Liver (tissue), 9 donors: ENCODE results near the gene KCNQ1. TPM values are rescaled to one million over a fixed set of nuclear protein-coding genes. Genes with fewer than 3 reads are reported as not detected.

Experiments
- DNase-seq: peaks from one replicate; pipeline ENCODE4 v3.0.0-alpha.2; 2017; ENCODE audit warnings: low spot score
- H3K27ac ChIP-seq, 2 donors: one replicate each; pipeline ENCODE4 v1.7.0; 2013; ENCODE audit warnings: inconsistent platforms in 2 of 2, low read length in 2 of 2, control low read depth in 1 of 2, low read depth in 1 of 2, mild to moderate bottlenecking in 1 of 2
- H3K27me3 ChIP-seq, 4 donors: one replicate each; pipeline versions ENCODE4 v1.6.1 to v1.7.0; 2013; ENCODE audit warnings: low read length in 3 of 4, inconsistent platforms in 1 of 4, mild to moderate bottlenecking in 1 of 4, moderate library complexity in 1 of 4; ENCODE audit not compliant: control insufficient read depth in 4 of 4, insufficient read depth in 4 of 4
- H3K36me3 ChIP-seq, 4 donors: one replicate each; pipeline versions ENCODE4 v1.6.1 to v1.7.0; 2013; ENCODE audit warnings: low read length in 3 of 4, mild to moderate bottlenecking in 3 of 4, low read depth in 1 of 4, moderate library complexity in 1 of 4; ENCODE audit not compliant: control insufficient read depth in 4 of 4, insufficient read depth in 3 of 4
- H3K4me1 ChIP-seq, 4 donors: one replicate each; pipeline versions ENCODE4 v1.6.1 to v1.7.0; 2013; ENCODE audit warnings: low read length in 3 of 4, mild to moderate bottlenecking in 3 of 4, moderate library complexity in 1 of 4; ENCODE audit not compliant: control insufficient read depth in 4 of 4, insufficient read depth in 4 of 4
- H3K4me3 ChIP-seq, 3 donors: one replicate each; pipeline versions ENCODE4 v1.6.1 to v1.7.0; 2013; ENCODE audit warnings: low read length in 3 of 3, control low read depth in 1 of 3, low read depth in 1 of 3, mild to moderate bottlenecking in 1 of 3
- H3K9ac ChIP-seq, 2 donors: one replicate each; pipeline ENCODE4 v1.7.0; 2013; ENCODE audit warnings: low read length in 2 of 2, mild to moderate bottlenecking in 2 of 2, moderate library complexity in 2 of 2, control low read depth in 1 of 2, low read depth in 1 of 2
- H3K9me3 ChIP-seq, 4 donors: one replicate each; pipeline versions ENCODE4 v1.6.1 to v1.7.0; 2013; ENCODE audit warnings: low read length in 3 of 4; ENCODE audit not compliant: control insufficient read depth in 4 of 4
- EGR1 ChIP-seq, 2 donors: IDR thresholded peaks; 2 replicates each; pipeline ENCODE4 v1.6.1; 2016 to 2018; ENCODE audit warnings: antibody characterized with exemption in 2 of 2, low read depth in 2 of 2
- GABPA ChIP-seq, 2 donors: IDR thresholded peaks in 1 of 2; conservative IDR thresholded peaks in 1 of 2; 2 replicates each; pipeline ENCODE4 v1.6.1; 2016; ENCODE audit warnings: antibody characterized with exemption in 2 of 2, mild to moderate bottlenecking in 1 of 2, moderate library complexity in 1 of 2
- HNF4A ChIP-seq, 2 donors: conservative IDR thresholded peaks; 2 replicates each; pipeline ENCODE4 v1.6.1; 2016; ENCODE audit warnings: antibody characterized with exemption in 2 of 2, mild to moderate bottlenecking in 2 of 2
- JUND ChIP-seq, 2 donors: IDR thresholded peaks; 2 replicates each; pipeline ENCODE4 v1.6.1; 2016; ENCODE audit warnings: antibody characterized with exemption in 2 of 2
- RXRA ChIP-seq, 2 donors: IDR thresholded peaks; 2 replicates each; pipeline ENCODE4 v1.6.1; 2017 to 2018; ENCODE audit warnings: antibody characterized with exemption in 2 of 2, mild to moderate bottlenecking in 1 of 2
- WGBS: extraction: QIAGEN DNeasy Blood & Tissue Kit; methylation state at CpG from one replicate; pipeline ENCODE4 v1.1.7; 2013; 5-methylcytosine and 5-hydroxymethylcytosine counted together
- polyA plus RNA-seq, 2 donors: library from polyadenylated mRNA; stranded (reverse) in 1 of 2; unstranded in 1 of 2; fragments of 200-250 nt in 1 of 2; fragments of >200 nt in 1 of 2; fragmentation: Nextera tagmentation in 1 of 2; extraction: Ambion mirVana in 1 of 2; gene quantifications; one replicate each; pipeline versions ENCODE4 v1.2.1 to v1.2.3, GENCODE V29; 2013 to 2015
- total RNA-seq, 2 donors: library from RNA; depleted of rRNA; stranded (reverse); fragments of >200 nt; gene quantifications; one replicate each; pipeline ENCODE4 v1.2.3, GENCODE V29; 2014
- TF ChIP-seq, protein P1 (sequence below): IDR thresholded peaks from 2 replicates; pipeline ENCODE4 v1.6.1; 2016; ENCODE audit warnings: antibody characterized with exemption, mild to moderate bottlenecking
- TF ChIP-seq, protein P2 (sequence below): fragments of 150-350 bp; IDR thresholded peaks from 2 replicates; pipeline ENCODE4 v1.5.1; 2017; ENCODE audit warnings: improper control_type of control experiment, low read depth, low read length; ENCODE audit not compliant: missing input control
- TF ChIP-seq, protein P3 (sequence below): IDR thresholded peaks from 2 replicates; pipeline ENCODE4 v1.6.1; 2016; ENCODE audit warnings: antibody characterized with exemption
- donor health status: healthy.
- donor health status: healthy.
- donor health status: healthy.
- donor health status: healthy.
- donor health status: healthy.

The KCNQ1 gene
- total and polyA plus RNA-seq, 4 donors = 0.31 to 2.2 (median 1.5) TPM

DNA sequence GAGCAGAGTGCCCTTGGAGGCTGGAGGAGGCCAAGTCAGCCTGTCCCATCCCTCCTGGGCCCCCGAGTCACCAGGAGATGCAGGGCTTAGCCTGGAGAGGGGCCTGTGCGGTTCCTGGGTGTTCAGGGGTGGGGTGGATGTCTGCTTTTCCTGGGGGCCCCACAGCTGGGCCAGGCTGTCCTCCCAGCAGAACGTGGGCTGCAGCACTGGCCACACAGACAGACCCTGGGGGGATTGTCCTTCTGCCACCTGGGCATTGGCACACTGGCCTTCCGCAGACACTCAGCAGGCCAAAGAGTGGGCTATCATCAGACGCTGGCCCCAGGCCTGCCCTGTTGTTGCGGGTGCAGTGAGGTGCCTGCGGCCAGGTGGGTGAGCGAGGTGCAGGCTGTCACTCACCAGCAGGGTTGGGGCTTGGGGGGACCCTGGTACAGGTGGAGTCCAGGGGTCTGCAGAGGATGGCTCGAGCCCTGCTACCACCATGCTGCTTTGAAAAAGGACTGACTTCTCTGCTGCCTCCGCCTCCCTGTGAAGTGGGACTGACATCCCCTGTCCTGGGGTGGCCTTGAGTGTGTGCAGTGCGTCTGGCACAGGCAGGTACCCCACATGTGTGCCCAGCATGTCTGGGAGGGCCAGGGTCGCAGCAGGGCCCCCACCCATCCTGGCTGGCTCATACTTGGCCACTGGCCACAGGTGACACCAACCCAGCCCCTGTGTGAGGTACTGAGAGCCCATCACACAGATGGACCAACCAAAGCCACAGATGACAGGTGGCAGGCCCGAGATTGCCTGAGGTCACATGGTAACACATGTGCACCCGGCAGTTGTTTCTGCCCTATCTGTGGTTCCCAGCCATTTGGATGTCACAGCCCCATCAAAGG is 294.0 kb downstream of the KCNQ1 start (continued):
- TF ChIP-seq, protein P1, sequence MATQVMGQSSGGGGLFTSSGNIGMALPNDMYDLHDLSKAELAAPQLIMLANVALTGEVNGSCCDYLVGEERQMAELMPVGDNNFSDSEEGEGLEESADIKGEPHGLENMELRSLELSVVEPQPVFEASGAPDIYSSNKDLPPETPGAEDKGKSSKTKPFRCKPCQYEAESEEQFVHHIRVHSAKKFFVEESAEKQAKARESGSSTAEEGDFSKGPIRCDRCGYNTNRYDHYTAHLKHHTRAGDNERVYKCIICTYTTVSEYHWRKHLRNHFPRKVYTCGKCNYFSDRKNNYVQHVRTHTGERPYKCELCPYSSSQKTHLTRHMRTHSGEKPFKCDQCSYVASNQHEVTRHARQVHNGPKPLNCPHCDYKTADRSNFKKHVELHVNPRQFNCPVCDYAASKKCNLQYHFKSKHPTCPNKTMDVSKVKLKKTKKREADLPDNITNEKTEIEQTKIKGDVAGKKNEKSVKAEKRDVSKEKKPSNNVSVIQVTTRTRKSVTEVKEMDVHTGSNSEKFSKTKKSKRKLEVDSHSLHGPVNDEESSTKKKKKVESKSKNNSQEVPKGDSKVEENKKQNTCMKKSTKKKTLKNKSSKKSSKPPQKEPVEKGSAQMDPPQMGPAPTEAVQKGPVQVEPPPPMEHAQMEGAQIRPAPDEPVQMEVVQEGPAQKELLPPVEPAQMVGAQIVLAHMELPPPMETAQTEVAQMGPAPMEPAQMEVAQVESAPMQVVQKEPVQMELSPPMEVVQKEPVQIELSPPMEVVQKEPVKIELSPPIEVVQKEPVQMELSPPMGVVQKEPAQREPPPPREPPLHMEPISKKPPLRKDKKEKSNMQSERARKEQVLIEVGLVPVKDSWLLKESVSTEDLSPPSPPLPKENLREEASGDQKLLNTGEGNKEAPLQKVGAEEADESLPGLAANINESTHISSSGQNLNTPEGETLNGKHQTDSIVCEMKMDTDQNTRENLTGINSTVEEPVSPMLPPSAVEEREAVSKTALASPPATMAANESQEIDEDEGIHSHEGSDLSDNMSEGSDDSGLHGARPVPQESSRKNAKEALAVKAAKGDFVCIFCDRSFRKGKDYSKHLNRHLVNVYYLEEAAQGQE = no peak
- TF ChIP-seq, protein P2, sequence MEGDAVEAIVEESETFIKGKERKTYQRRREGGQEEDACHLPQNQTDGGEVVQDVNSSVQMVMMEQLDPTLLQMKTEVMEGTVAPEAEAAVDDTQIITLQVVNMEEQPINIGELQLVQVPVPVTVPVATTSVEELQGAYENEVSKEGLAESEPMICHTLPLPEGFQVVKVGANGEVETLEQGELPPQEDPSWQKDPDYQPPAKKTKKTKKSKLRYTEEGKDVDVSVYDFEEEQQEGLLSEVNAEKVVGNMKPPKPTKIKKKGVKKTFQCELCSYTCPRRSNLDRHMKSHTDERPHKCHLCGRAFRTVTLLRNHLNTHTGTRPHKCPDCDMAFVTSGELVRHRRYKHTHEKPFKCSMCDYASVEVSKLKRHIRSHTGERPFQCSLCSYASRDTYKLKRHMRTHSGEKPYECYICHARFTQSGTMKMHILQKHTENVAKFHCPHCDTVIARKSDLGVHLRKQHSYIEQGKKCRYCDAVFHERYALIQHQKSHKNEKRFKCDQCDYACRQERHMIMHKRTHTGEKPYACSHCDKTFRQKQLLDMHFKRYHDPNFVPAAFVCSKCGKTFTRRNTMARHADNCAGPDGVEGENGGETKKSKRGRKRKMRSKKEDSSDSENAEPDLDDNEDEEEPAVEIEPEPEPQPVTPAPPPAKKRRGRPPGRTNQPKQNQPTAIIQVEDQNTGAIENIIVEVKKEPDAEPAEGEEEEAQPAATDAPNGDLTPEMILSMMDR = no peak
- TF ChIP-seq GABPA (IDR thresholded peaks at IDR 0.05 in 1 of 2, conservative IDR thresholded peaks at IDR 0.05 in 1 of 2) (no peak), HNF4A (conservative IDR thresholded peaks at IDR 0.05) (no peak), JUND (IDR thresholded peaks at IDR 0.05) (no peak), EGR1 (IDR thresholded peaks at IDR 0.05; ENCODE audit: low read depth in 2 of 2) (no peak)

DNA sequence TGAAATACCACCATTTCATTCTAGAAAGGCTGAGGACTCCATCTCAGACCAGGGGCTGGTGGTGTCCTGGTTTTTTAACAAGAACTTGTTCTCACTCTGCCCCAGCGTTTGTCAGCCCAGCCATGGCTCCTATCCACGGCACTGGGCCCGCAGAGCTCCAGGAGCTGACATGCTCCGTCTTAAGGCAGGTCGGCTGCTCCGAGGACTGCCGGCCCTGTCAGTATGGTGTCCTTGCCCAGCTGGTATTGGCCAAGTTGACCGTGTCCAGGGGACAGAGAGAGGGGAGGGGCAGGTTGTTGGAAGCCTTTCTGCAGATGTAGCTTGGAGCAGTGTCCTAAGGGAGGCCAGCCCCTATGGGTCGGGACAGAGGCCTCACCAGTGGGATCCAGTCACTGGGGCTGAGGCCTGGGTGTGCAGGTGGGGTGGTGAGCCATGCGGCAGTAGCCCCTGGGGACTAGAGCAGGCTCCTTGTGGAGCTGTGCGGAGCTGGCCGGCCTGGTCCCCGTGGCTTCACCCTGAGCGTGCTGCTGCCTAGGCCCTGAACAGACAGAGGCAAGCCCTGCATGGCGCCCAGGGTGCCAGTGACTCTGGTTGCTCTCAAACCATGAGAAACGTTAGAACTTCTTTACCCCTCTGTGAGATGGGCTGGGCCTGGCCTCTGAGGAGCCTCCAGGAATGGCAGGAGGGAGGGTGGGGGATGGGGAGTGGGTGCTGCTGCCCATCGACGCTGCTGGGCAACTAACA is 294.9 kb downstream of the KCNQ1 start:
- Histone ChIP-seq H3K9me3 (no peaks in the 10 kb centered on the region), H3K4me3 (no peak overlapping the region), H3K27me3 (no peaks in the 10 kb centered on the region), H3K4me1 (no peaks in the 10 kb centered on the region), H3K36me3 (no peaks in the 10 kb centered on the region), H3K9ac (no peak overlapping the region), H3K27ac (no peak overlapping the region)
- WGBS = 93% methylated on average over 18 of the region's 18 CpGs
- TF ChIP-seq, protein P3, sequence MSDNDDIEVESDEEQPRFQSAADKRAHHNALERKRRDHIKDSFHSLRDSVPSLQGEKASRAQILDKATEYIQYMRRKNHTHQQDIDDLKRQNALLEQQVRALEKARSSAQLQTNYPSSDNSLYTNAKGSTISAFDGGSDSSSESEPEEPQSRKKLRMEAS = no peak
- no peak for TF ChIP-seq RXRA (IDR thresholded peaks at IDR 0.05)
- TF ChIP-seq, protein P1 = no peak
- DNase-seq = no peak
